Esophagus squamous epithelium (tissue), 4 donors: Measurements from ENCODE around the gene SMARCA2.

Source experiments
- POLR2A ChIP-seq, 4 donors: fragments of 450-650 bp; IDR thresholded peaks; one replicate each; pipeline ENCODE4 v1.6.1; 2017; ENCODE audit warnings: antibody characterized with exemption in 4 of 4, mild to moderate bottlenecking in 4 of 4, moderate library complexity in 3 of 4
- TF ChIP-seq, protein P1 (sequence below), 6 experiments: fragments of 450-650 bp in 4 of 6; fragments of 200-600 bp in 2 of 6; sonication (generic) in 2 of 6; IDR thresholded peaks; one replicate each; pipeline ENCODE4 v1.5.1; 2016 to 2019; ENCODE audit warnings: antibody characterized with exemption in 6 of 6, mild to moderate bottlenecking in 4 of 6, moderate library complexity in 4 of 6

DNA sequence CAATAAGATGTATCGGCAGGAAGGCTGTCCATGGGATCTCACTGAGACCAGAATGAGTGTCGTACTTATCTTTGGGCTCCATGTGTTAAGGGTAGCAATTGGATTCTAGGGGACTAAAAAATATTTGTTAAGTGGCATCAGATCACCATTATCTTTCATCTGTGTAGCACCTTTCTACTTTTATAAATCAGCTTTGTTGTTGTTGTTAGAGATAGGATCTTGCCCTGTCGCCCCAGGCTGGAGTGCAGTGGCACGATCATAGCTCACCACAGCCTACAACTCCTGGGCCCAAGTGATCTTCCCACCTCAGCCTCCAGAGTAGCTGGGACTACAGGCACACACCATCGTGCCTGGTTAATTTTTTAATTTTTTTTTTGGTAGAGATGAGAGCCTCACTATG lies 220.5 kb downstream of the SMARCA2 start:
- TF ChIP-seq, protein P1, sequence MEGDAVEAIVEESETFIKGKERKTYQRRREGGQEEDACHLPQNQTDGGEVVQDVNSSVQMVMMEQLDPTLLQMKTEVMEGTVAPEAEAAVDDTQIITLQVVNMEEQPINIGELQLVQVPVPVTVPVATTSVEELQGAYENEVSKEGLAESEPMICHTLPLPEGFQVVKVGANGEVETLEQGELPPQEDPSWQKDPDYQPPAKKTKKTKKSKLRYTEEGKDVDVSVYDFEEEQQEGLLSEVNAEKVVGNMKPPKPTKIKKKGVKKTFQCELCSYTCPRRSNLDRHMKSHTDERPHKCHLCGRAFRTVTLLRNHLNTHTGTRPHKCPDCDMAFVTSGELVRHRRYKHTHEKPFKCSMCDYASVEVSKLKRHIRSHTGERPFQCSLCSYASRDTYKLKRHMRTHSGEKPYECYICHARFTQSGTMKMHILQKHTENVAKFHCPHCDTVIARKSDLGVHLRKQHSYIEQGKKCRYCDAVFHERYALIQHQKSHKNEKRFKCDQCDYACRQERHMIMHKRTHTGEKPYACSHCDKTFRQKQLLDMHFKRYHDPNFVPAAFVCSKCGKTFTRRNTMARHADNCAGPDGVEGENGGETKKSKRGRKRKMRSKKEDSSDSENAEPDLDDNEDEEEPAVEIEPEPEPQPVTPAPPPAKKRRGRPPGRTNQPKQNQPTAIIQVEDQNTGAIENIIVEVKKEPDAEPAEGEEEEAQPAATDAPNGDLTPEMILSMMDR (IDR thresholded peaks at IDR 0.05): no peak
- TF ChIP-seq POLR2A (IDR thresholded peaks at IDR 0.05): no peak
